Loucy (cell line): ENCODE measurements around the gene RAET1G.
"Not testable (repeated sequence)": the region's sequence is repeated elsewhere in the genome, so short reads cannot be mapped to it uniquely, and the experiment has no call there.

Source experiments
- H2AFZ ChIP-seq: fragments of 200-600 bp; sonication (generic); 2 replicates; pipeline ENCODE4 v1.6.0; 2016; ENCODE audit warnings: antibody characterized with exemption, mild to moderate bottlenecking, low read length, moderate library complexity
- H3F3A ChIP-seq: fragments of 200-600 bp; 2 replicates; pipeline ENCODE4 v1.6.0; 2016; ENCODE audit warnings: antibody characterized with exemption, low read depth, mild to moderate bottlenecking
- H3K27me3 ChIP-seq: fragments of 200-600 bp; sonication (generic); 2 replicates; pipeline ENCODE4 v1.6.1; 2014; ENCODE audit warnings: low read length, mild to moderate bottlenecking; ENCODE audit not compliant: insufficient read depth, poor library complexity, severe bottlenecking
- H3K36me3 ChIP-seq: fragments of 200-600 bp; sonication (generic); 2 replicates; pipeline ENCODE4 v1.6.1; 2016; ENCODE audit warnings: low read length; ENCODE audit not compliant: insufficient read depth
- H3K4me1 ChIP-seq: fragments of 200-600 bp; sonication (generic); 2 replicates; pipeline ENCODE4 v1.5.1; 2014; ENCODE audit warnings: low read length, mild to moderate bottlenecking; ENCODE audit not compliant: insufficient read depth, poor library complexity, severe bottlenecking
- H3K4me2 ChIP-seq: fragments of 200-600 bp; sonication (generic); 2 replicates; pipeline ENCODE4 v1.6.0; 2014; ENCODE audit warnings: antibody characterized with exemption, low read length, low read depth, mild to moderate bottlenecking; ENCODE audit not compliant: poor library complexity, severe bottlenecking
- H3K4me3 ChIP-seq: fragments of 200-600 bp; sonication (generic); 2 replicates; pipeline ENCODE4 v1.5.1; 2014; ENCODE audit warnings: low read length, mild to moderate bottlenecking, mixed read lengths; ENCODE audit not compliant: poor library complexity, severe bottlenecking
- H3K79me2 ChIP-seq: fragments of 200-600 bp; sonication (generic); 2 replicates; pipeline ENCODE4 v1.6.1; 2014; ENCODE audit warnings: low read length; ENCODE audit not compliant: insufficient read depth
- H3K9ac ChIP-seq: fragments of 200-600 bp; sonication (generic); 2 replicates; pipeline ENCODE4 v1.6.0; 2014; ENCODE audit warnings: mild to moderate bottlenecking, low read depth, low read length, moderate library complexity; ENCODE audit not compliant: poor library complexity, severe bottlenecking
- H3K9me2 ChIP-seq: fragments of 200-600 bp; sonication (generic); replicated peaks from 2 replicates; pipeline ENCODE4 v1.6.1; 2016; ENCODE audit warnings: low read depth, low read length, mixed read lengths
- H3K9me3 ChIP-seq: fragments of 200-600 bp; sonication (generic); 2 replicates; pipeline ENCODE4 v1.6.1; 2014; ENCODE audit warnings: mild to moderate bottlenecking, antibody characterized with exemption, low read length, low read depth; ENCODE audit not compliant: insufficient read depth
- H4K20me1 ChIP-seq: fragments of 200-600 bp; sonication (generic); 2 replicates; pipeline ENCODE4 v1.6.0; 2014; ENCODE audit warnings: antibody characterized with exemption, low read length, mild to moderate bottlenecking; ENCODE audit not compliant: insufficient read depth, poor library complexity, severe bottlenecking
- CTCF ChIP-seq: fragments of 200-600 bp; sonication (generic); conservative IDR thresholded peaks from 2 replicates; pipeline ENCODE4 v1.5.1; 2014; ENCODE audit warnings: mild to moderate bottlenecking, antibody characterized with exemption, low read length
- EZH2phosphoT487 ChIP-seq: fragments of 200-600 bp; IDR thresholded peaks from 2 replicates; pipeline ENCODE4 v1.6.1; 2018; ENCODE audit warnings: antibody characterized with exemption, mild to moderate bottlenecking, moderate library complexity, borderline replicate concordance

Gene RAET1G

GRCh38 chr6:149895833-149896271, 27.1 kb downstream of the RAET1G start:
- no peak for TF ChIP-seq CTCF
- no peak for TF ChIP-seq EZH2phosphoT487
- H3K9ac ChIP-seq = peak overlapping the region; percentile 51
- H3K4me3 ChIP-seq = peak overlapping the region; percentile 32
- H3K9me3 ChIP-seq = no peaks in the 10 kb centered on the region
- H4K20me1 ChIP-seq = no peaks in the 10 kb centered on the region
- H3K9me2 ChIP-seq = no peaks in the 10 kb centered on the region
- H3K36me3 ChIP-seq = no peaks in the 10 kb centered on the region
- H3K79me2 ChIP-seq = no peaks in the 10 kb centered on the region
- H2AFZ ChIP-seq = peak overlapping the region; percentile 38
- peaks cover 42% of the 10 kb centered on the region for H3K4me1 ChIP-seq
- no peaks in the 10 kb centered on the region for H3K27me3 ChIP-seq
- peak overlapping the region; percentile 63 for H3K4me2 ChIP-seq
- H3F3A ChIP-seq = no peaks in the 10 kb centered on the region; the same call in 1 of the 2 replicates

- H3K9ac ChIP-seq = peak overlapping the region; percentile 51
- peaks cover 47% of the 10 kb centered on the region for H3K4me1 ChIP-seq
- no peaks in the 10 kb centered on the region for H4K20me1 ChIP-seq
- peak overlapping the region; percentile 63 for H3K4me2 ChIP-seq
- H3F3A ChIP-seq = no peaks in the 10 kb centered on the region; the same call in 1 of the 2 replicates
- no peaks in the 10 kb centered on the region for H3K27me3 ChIP-seq
- H3K79me2 ChIP-seq = no peaks in the 10 kb centered on the region
- H3K4me3 ChIP-seq = peak overlapping the region; percentile 32
- H3K9me2 ChIP-seq = no peaks in the 10 kb centered on the region
- H3K9me3 ChIP-seq = no peaks in the 10 kb centered on the region
- no peaks in the 10 kb centered on the region for H3K36me3 ChIP-seq
- TF ChIP-seq CTCF = no peak
- no peak for TF ChIP-seq EZH2phosphoT487
- H2AFZ ChIP-seq = peak overlapping the region; percentile 25; the same call in 1 of the 2 replicates
Measured at GRCh38 chr6:149895048-149895590, 27.8 kb downstream of the RAET1G start.

GRCh38 chr6:149891864-149892263, 31.1 kb downstream of the RAET1G start:
- H3K9me2 ChIP-seq, H3K36me3 ChIP-seq, H4K20me1 ChIP-seq, H2AFZ ChIP-seq, H3K4me3 ChIP-seq, H3K27me3 ChIP-seq, H3F3A ChIP-seq, H3K9ac ChIP-seq, H3K9me3 ChIP-seq, H3K79me2 ChIP-seq: not testable (repeated sequence)
- Histone ChIP-seq H3K4me2 (peak overlapping the region; percentile 39), H3K4me1 (peaks cover 54% of the 10 kb centered on the region)

GRCh38 chr6:149891259-149891658, 31.7 kb downstream of the RAET1G start:
- H3F3A ChIP-seq = no peaks in the 10 kb centered on the region; the same call in 1 of the 2 replicates
- H3K4me3 ChIP-seq = no peak overlapping the region
- no peaks in the 10 kb centered on the region for H4K20me1 ChIP-seq
- peak overlapping the region; percentile 8 for H3K4me2 ChIP-seq
- H3K9me3 ChIP-seq = no peaks in the 10 kb centered on the region
- H3K9ac ChIP-seq = peak overlapping the region; percentile 0
- no peaks in the 10 kb centered on the region for H3K27me3 ChIP-seq
- no peaks in the 10 kb centered on the region for H3K36me3 ChIP-seq
- peaks cover 48% of the 10 kb centered on the region for H3K4me1 ChIP-seq
- no peaks in the 10 kb centered on the region for H3K79me2 ChIP-seq
- TF ChIP-seq EZH2phosphoT487 (no peak), CTCF (no peak)
- no peak overlapping the region for H2AFZ ChIP-seq
- H3K9me2 ChIP-seq = no peaks in the 10 kb centered on the region
